GM12878 (cell line): ENCODE measurements around the gene SMIM31.

Experiments
- POLR2A ChIP-seq: IDR thresholded peaks from 2 replicates; pipeline ENCODE4 v1.6.1; 2011; ENCODE audit warnings: low read depth, mild to moderate bottlenecking, low read length
- RAD21 ChIP-seq: IDR thresholded peaks from 2 replicates; pipeline ENCODE4 v1.6.1; 2011; ENCODE audit warnings: mild to moderate bottlenecking, low read depth, low read length, moderate library complexity; ENCODE audit not compliant: insufficient read depth

- TF ChIP-seq RAD21 (peak; percentile 92), POLR2A (no peak)
These were observed 22.0 kb upstream of the SMIM31 start for GRCh38 chr4:164731827-164732474.
